GM11168 (cell line): ENCODE results near the gene IL2RG.

Source experiments
- in situ Hi-C: fragments of 300-500 bp; cut with MboI; formaldehyde crosslinking; loops from one replicate; pipeline ENCODE4 v1.12.0; 2022; ENCODE audit warnings: low sequenced_read_pairs; ENCODE audit not compliant: unreplicated experiment

The IL2RG gene

DNA sequence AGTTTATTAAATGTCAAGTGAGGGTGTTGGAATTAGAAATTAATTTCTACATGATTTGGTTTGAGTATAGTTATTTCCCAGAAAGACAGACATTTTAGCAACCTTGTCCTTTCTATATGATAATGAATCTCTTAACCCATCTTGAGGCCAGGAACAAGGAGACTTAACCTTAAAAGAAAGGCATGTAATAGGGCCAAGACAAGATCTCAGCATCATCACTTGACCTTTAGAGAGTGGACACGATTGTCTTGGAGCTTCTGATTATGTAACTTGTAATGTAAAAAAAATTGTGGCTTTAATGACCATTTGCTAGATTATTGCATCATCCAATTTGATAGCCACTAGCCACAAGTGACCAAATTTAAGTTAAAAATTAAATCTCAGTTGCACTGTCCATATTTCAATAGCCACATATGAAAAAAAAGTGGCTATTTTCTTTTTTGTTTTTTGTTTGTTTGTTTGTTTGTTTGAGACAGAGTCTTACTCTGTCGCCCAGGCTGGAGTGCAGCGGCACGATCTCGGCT lies 29.2 kb downstream of the IL2RG start:
- in situ Hi-C loops = no loop called here

DNA sequence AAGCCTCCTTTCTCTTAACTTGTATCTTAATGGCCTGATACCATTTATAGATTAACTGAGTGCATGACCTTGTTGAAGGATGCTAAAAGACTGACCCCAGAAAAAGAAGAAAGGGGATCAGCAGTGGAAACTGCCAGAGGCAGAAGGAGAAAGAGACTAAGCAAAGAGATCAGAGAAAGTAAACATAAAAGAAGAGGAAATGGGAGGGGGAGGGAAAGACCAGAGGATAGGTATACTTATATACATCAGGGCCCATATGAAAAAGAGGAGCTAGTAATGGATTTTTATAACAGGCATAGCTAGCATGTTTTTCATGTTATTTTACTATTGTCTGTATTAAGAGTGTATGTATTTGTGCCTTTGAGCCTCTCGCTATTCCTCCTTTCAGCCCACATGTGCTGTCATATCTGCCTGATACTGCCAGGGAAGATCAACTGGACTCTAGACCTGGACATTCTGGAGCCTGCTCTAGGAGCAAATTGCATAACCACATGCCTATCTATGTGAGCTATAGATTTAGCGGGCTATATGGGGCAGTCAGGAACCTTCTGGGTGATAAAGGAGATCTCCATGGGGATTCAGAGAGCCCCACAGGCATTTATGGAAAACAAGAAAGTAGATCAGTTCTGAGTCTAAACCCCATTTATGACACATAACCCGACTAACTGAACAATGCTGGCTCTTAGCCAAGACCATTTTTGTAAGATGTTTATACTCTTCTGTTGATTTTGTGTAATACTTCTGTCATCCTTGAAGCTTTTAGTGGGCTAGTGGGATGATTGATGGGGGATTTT lies 29.9 kb downstream of the IL2RG start:
- in situ Hi-C loops = no loop called here

GRCh38 chrX:71070531-71070930 lies 40.8 kb downstream of the IL2RG start:
- in situ Hi-C loops = no loop called here

- in situ Hi-C loops = no loop called here
Measured at GRCh38 chrX:71068044-71068918, 43.1 kb downstream of the IL2RG start, which contains the start of gene SNX12. Gene SNX12, minus strand, starts transcription at chrX:71068334. Its CDS starts 28 bp downstream, at chrX:71068306.

DNA sequence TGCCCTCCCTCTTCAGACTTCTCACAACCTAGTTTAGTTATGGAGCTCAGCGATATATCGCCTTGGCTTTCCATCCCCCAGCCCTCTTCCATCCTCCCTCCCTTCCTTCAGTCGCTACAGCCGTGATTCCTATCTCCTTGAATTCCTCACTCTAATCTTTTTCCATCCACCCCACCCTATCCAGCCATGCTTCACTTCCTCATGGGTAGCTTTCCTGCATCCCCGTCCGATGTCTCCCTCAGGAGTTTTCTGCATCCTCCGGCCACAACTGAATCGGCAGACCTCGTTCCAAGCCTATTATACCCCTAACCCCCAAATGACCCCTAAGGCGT lies 43.7 kb downstream of the IL2RG start:
- in situ Hi-C loops = no loop called here

- in situ Hi-C loops = no loop called here
Measured at GRCh38 chrX:71067089-71067488, 44.3 kb downstream of the IL2RG start.

GRCh38 chrX:71060127-71060526 lies 51.2 kb downstream of the IL2RG start:
- in situ Hi-C loops = no loop called here

DNA sequence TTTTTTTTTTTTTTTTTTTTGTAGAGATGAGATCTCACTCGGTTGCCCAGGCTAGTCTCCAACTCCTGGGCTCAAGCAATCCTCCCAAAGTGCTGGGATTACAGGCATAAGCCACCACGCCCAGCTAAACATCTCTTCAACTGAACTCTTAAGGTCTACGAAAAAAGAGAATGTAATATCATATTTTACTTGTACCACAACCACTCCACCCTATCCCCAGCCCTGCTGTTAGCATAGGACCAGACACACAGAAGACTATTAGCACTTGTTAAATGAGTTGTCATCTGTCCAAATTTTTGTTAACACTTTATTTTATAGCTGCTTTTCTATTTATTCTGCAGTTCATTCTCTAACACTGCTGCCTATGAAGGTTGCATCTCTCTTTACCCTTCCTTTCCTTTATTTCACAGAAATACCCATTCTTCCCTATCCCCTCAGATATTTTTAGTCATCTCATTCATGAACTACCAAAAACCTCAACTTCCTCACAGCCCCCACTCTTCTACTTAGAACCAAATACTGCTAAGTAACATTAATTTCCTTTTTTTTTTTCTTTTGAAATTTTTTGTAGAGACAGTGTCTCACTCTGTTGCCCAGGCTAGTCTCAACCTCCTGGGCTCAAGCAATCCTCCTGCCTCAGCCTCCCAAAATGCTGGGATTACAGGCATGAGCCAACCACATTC lies 53.4 kb downstream of the IL2RG start:
- in situ Hi-C loops = no loop called here
